ENCODE measurements around the gene COLQ.

COLQ gene

DNA sequence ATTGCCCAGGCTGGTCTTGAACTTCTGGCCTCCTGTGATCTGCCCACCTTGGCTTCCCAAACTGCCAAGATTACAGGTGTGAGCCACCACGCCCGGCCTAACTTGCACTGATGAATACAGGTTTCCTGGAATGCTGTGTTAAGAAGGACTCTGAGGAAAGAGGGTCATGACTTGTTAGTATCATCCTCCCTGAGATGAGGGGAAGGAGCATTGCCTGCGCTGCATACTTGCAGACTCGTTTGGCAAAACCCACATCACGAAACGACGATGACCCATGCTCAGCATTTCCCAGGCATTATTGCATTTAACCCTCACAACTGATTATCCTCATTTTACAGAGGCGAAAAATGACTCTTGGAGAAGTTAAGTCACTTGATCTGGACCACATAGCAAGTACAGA lies 18.9 kb downstream of the COLQ start:
- TF ChIP-seq CTCF (IDR thresholded peaks at IDR 0.05; ENCODE audit: control insufficient read depth, insufficient read depth, low read depth, low read length, missing control alignments): no peak
- H3K4me3 ChIP-seq (ENCODE audit: control insufficient read depth, low read depth, low read length): no peak overlapping the region
- no peak for DNase-seq (ENCODE audit: low read depth)

- TF ChIP-seq CTCF (IDR thresholded peaks at IDR 0.05; ENCODE audit: control insufficient read depth, insufficient read depth, low read depth, low read length, missing control alignments): no peak
- H3K4me3 ChIP-seq (ENCODE audit: control insufficient read depth, low read depth, low read length): no peak overlapping the region
- DNase-seq (ENCODE audit: low read depth): no peak
These were observed 20.4 kb downstream of the COLQ start for GRCh38 chr3:15501126-15501525.

GRCh38 chr3:15500107-15500724 lies 21.3 kb downstream of the COLQ start:
- no peak for TF ChIP-seq CTCF (IDR thresholded peaks at IDR 0.05; ENCODE audit: control insufficient read depth, insufficient read depth, low read depth, low read length, missing control alignments)
- no peak for DNase-seq (ENCODE audit: low read depth)
- H3K4me3 ChIP-seq (ENCODE audit: control insufficient read depth, low read depth, low read length): no peak overlapping the region

DNA sequence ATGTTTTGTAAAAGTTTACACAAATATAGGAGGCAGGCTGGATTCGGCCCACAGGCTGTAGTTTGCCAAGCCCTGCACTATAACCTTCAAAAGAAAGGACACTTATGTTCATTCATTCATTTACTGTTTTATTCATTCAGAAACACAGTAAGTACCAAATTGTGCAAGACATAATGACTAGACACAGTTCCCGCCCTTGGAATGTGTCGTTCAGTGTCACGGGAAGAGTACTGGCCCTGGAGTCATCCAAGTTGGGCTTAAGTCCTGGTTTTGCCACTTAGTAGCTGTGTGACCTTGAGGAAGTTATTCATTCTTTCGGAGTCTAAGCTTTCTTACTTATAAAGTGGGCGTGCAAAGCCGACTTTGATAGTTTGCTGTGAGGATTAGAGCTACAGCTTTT lies 22.0 kb downstream of the COLQ start:
- no peak for TF ChIP-seq CTCF (IDR thresholded peaks at IDR 0.05; ENCODE audit: control insufficient read depth, insufficient read depth, low read depth, low read length, missing control alignments)
- DNase-seq (ENCODE audit: low read depth): no peak
- no peak overlapping the region for H3K4me3 ChIP-seq (ENCODE audit: control insufficient read depth, low read depth, low read length)

DNA sequence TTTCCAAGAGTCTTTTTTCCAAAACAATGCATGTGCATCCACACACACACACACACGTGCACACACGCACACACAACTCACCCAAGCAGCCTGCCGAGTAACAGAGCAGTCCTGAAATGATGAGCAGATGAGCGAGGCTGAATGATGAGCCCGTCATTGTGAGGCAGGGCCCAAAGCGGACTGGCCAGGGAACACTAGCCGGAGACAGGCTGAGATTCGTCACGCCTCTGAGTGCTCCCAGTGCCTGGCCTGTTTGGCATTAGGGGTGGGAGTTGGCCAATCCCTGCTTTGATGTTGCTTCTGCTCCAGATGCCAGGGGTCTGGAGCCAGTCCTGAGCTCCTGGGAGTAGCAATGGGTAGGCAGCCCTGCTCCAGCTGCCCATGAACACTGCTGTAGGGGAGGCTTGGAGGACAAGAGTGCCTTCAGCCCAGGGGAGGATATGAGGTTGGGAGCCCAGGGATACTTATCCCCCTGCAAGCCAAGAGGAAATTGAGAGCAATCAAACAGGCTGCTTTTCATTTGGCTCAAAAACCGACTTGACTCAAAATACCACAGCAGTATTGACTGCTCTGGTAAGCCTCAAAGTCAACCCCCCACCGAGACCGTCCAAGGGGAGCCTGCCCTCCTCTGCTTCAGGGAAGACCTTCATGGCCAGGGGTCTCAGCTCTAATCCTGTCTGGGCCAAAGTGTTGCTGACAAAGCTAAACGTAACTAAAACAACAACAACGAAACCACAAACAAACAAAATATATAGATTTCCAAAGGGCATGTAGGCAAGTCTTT lies 22.9 kb downstream of the COLQ start:
- no peak overlapping the region for H3K4me3 ChIP-seq (ENCODE audit: control insufficient read depth, low read depth, low read length)
- no peak for DNase-seq (ENCODE audit: low read depth)
- no peak for TF ChIP-seq CTCF (IDR thresholded peaks at IDR 0.05; ENCODE audit: control insufficient read depth, insufficient read depth, low read depth, low read length, missing control alignments)

- no peak for DNase-seq (ENCODE audit: low read depth)
- TF ChIP-seq CTCF (IDR thresholded peaks at IDR 0.05; ENCODE audit: control insufficient read depth, insufficient read depth, low read depth, low read length, missing control alignments): no peak
These were observed 23.5 kb downstream of the COLQ start for GRCh38 chr3:15497964-15498363.

More at GRCh38 chr3:15497964-15498363, 23.5 kb downstream of the COLQ start:
- no peak overlapping the region for H3K4me3 ChIP-seq (ENCODE audit: control insufficient read depth, low read depth, low read length)

All from AG09309 (cell line).